ENCODE results near the gene ST6GAL1. TPM values are rescaled to one million over a fixed set of nuclear protein-coding genes. Genes with fewer than 3 reads are reported as not detected.
A peak's percentile ranks its signal among the peaks of the same experiment; 100 is the strongest.

Gene ST6GAL1
- total and polyA plus RNA-seq, 2 of the 13 experiments (the other 11 are each of a cell fraction or from before 2014, with no cell fraction given) = 79.9 to 164 TPM

GRCh38 chr3:187063286-187064121, 133.2 kb downstream of the ST6GAL1 start (continued):
- 0 out of 2 replicates have a peak, but pooled peaks have one; percentile 32 for TF ChIP-seq ZBTB39 (CRISPR knock-in tag; IDR thresholded peaks at IDR 0.05)
- TF ChIP-seq, protein P1, sequence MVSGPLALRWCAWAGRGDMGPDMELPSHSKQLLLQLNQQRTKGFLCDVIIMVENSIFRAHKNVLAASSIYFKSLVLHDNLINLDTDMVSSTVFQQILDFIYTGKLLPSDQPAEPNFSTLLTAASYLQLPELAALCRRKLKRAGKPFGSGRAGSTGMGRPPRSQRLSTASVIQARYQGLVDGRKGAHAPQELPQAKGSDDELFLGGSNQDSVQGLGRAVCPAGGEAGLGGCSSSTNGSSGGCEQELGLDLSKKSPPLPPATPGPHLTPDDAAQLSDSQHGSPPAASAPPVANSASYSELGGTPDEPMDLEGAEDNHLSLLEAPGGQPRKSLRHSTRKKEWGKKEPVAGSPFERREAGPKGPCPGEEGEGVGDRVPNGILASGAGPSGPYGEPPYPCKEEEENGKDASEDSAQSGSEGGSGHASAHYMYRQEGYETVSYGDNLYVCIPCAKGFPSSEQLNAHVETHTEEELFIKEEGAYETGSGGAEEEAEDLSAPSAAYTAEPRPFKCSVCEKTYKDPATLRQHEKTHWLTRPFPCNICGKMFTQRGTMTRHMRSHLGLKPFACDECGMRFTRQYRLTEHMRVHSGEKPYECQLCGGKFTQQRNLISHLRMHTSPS (CRISPR knock-in tag; IDR thresholded peaks at IDR 0.05; ENCODE audit: low read depth) = 0 out of 2 replicates have a peak, but pooled peaks have one; percentile 40
- no peak for TF ChIP-seq FOXA1 (IDR thresholded peaks at IDR 0.05)
- peak; percentile 84 for TF ChIP-seq FOXA1 (CRISPR knock-in tag; IDR thresholded peaks at IDR 0.05)
- 0 out of 2 replicates have a peak, but pooled peaks have one; percentile 12 for TF ChIP-seq TBX2 (CRISPR knock-in tag; IDR thresholded peaks at IDR 0.05; ENCODE audit: borderline replicate concordance)
- peak; percentile 66 for TF ChIP-seq ZNF263 (CRISPR knock-in tag; IDR thresholded peaks at IDR 0.05)
- TF ChIP-seq FOSL2 (CRISPR knock-in tag; IDR thresholded peaks at IDR 0.05) = peak; percentile 57
- TF ChIP-seq ZBTB38 (CRISPR knock-in tag; IDR thresholded peaks at IDR 0.05) = peak; percentile 45; the same call in 1 of the 2 replicates
- peak; percentile 18; the same call in 1 of the 2 replicates for TF ChIP-seq ELF3 (CRISPR knock-in tag; IDR thresholded peaks at IDR 0.05)
- no peak for TF ChIP-seq LCORL (IDR thresholded peaks at IDR 0.05)
- peak; percentile 39 for TF ChIP-seq LCORL (CRISPR knock-in tag; IDR thresholded peaks at IDR 0.05)
- TF ChIP-seq SSRP1 (CRISPR knock-in tag; IDR thresholded peaks at IDR 0.05) = peak; percentile 18; the same call in 1 of the 2 replicates
- peak; percentile 52; the same call in 1 of the 2 replicates for TF ChIP-seq HMG20A (CRISPR knock-in tag; IDR thresholded peaks at IDR 0.05; ENCODE audit: borderline replicate concordance)
- peak; percentile 32; the same call in 1 of the 2 replicates for TF ChIP-seq SALL1 (CRISPR knock-in tag; IDR thresholded peaks at IDR 0.05)
- no peak for TF ChIP-seq NR2F2 (IDR thresholded peaks at IDR 0.05; ENCODE audit: borderline replicate concordance, low read depth)
- TF ChIP-seq CREM (IDR thresholded peaks at IDR 0.05) = peak; percentile 34; the same call in 1 of the 2 replicates
- TF ChIP-seq CREM (CRISPR knock-in tag; IDR thresholded peaks at IDR 0.05) = no peak
- TF ChIP-seq MLLT10 (CRISPR knock-in tag; IDR thresholded peaks at IDR 0.05) = no peak
- TF ChIP-seq, protein P2, sequence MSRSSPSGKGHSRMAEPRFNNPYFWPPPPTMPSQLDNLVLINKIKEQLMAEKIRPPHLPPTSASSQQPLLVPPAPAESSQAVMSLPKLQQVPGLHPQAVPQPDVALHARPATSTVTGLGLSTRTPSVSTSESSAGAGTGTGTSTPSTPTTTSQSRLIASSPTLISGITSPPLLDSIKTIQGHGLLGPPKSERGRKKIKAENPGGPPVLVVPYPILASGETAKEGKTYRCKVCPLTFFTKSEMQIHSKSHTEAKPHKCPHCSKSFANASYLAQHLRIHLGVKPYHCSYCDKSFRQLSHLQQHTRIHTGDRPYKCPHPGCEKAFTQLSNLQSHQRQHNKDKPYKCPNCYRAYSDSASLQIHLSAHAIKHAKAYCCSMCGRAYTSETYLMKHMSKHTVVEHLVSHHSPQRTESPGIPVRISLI (CRISPR knock-in tag; IDR thresholded peaks at IDR 0.05; ENCODE audit: borderline replicate concordance) = peak; percentile 82; the same call in 1 of the 2 replicates
- peak; percentile 56; the same call in 1 of the 2 replicates for TF ChIP-seq ETV5 (CRISPR knock-in tag; IDR thresholded peaks at IDR 0.05; ENCODE audit: borderline replicate concordance)
- TF ChIP-seq ZNF614 (CRISPR knock-in tag; IDR thresholded peaks at IDR 0.05; ENCODE audit: borderline replicate concordance) = no peak
- TF ChIP-seq PLRG1 (conservative IDR thresholded peaks at IDR 0.05) = no peak

Data from HepG2 (cell line).